Astrocyte of the spinal cord (primary cell): ENCODE results near the gene MSL1.

Experiments
- DNase-seq: peaks from one replicate; pipeline ENCODE4 v3.0.0; 2011; ENCODE audit warnings: low read depth, low spot score
- H3K4me3 ChIP-seq: 2 replicates; pipeline ENCODE4 v1.5.1; 2011; ENCODE audit warnings: low read depth, mild to moderate bottlenecking, low read length, moderate library complexity
- CTCF ChIP-seq: IDR thresholded peaks from 2 replicates; pipeline ENCODE4 v1.5.1; 2012; ENCODE audit warnings: low read depth, mild to moderate bottlenecking, low read length, inconsistent platforms
- in situ Hi-C: cut with HindIII; loops from 2 replicates; pipeline ENCODE4 v1.10.0; 2017; ENCODE audit warnings: low sequenced_read_pairs

Gene MSL1

GRCh38 chr17:40086150-40087044 lies 35.4 kb upstream of the MSL1 start:
- H3K4me3 ChIP-seq, result no peak overlapping the region
- no peak for DNase-seq
- in situ Hi-C loops, result no loop called here
- peak; percentile 83 for TF ChIP-seq CTCF

- in situ Hi-C loops, result no loop called here
- no peak for TF ChIP-seq CTCF
- no peak overlapping the region for H3K4me3 ChIP-seq
- DNase-seq, result no peak
These were observed 34.5 kb upstream of the MSL1 start for GRCh38 chr17:40087049-40087794.

GRCh38 chr17:40087903-40088718 lies 33.7 kb upstream of the MSL1 start:
- no peak overlapping the region for H3K4me3 ChIP-seq
- no peak for TF ChIP-seq CTCF
- no peak for DNase-seq
- in situ Hi-C loops, result no loop called here

- in situ Hi-C loops, result no loop called here
- no peak for DNase-seq
- no peak overlapping the region for H3K4me3 ChIP-seq
- TF ChIP-seq CTCF, result no peak
These were observed 32.5 kb upstream of the MSL1 start for GRCh38 chr17:40089077-40089895.

- in situ Hi-C loops, result no loop called here
- no peak for TF ChIP-seq CTCF
- no peak for DNase-seq
- H3K4me3 ChIP-seq, result no peak overlapping the region
These were observed 31.3 kb upstream of the MSL1 start for GRCh38 chr17:40090237-40091119.
